Stromal cell of bone marrow (primary cell): Measurements from ENCODE around the gene ROBO1.
"Not testable (repeated sequence)": the region's sequence is repeated elsewhere in the genome, so short reads cannot be mapped to it uniquely, and the experiment has no call there.

Experiments
- DNase-seq: peaks from one replicate; pipeline ENCODE4 v3.0.0-alpha.2; 2012; ENCODE audit warnings: low read depth

The ROBO1 gene

GRCh38 chr3:79551997-79552396 is 215.8 kb downstream of the ROBO1 start:
- DNase-seq = no peak

- DNase-seq = no peak
These were observed 216.4 kb downstream of the ROBO1 start for GRCh38 chr3:79551321-79551892.

GRCh38 chr3:79543218-79543982 is 224.4 kb downstream of the ROBO1 start:
- DNase-seq = no peak

GRCh38 chr3:79534727-79535126 is 233.1 kb downstream of the ROBO1 start:
- DNase-seq = no peak

- DNase-seq = no peak
These were observed 236.1 kb downstream of the ROBO1 start for GRCh38 chr3:79531566-79532295.

GRCh38 chr3:79521221-79521848 is 246.5 kb downstream of the ROBO1 start:
- DNase-seq = peak; percentile 18

GRCh38 chr3:79517766-79518413 is 249.9 kb downstream of the ROBO1 start:
- peak; percentile 14 for DNase-seq

DNA sequence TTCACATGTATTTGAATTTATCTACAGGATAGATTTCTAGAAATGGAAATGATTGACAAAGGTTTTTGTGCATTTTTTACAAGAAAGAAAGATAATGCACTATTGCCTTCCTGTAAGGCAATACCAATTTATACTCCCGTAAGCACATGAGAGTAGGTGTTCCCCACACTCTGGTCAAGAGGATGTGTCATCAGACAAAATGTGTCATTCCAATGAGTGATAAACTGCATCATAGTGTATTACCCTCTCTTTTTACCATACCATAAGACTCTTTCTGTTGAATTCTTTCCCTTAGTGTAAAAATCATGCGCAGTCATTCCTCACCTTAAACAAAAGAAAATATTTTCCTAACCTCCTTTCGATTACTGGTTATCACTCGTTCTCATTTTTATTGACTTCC is 251.0 kb downstream of the ROBO1 start:
- no peak for DNase-seq

- no peak for DNase-seq
These were observed 252.7 kb downstream of the ROBO1 start for GRCh38 chr3:79515072-79515471.

DNA sequence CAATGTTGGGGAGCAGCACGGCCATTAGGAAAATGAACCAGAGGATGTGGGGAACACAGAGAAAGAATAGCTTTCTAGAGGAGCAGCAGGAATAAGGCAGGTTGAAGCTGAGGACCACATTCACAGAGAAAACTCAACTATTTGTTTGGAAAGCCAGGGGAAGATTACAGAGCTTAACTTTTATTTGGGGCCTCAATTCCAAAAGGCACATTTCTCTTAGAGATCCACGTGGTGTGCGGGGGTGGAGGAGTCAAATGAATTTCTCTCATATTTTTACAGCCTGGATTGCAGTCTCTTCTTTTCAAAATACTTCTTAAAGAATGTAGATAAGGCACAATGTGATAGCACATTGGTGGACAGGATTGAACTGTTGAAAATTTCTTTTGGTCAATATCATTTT is 253.7 kb downstream of the ROBO1 start:
- no peak for DNase-seq

- no peak for DNase-seq
These were observed 261.0 kb downstream of the ROBO1 start for GRCh38 chr3:79506751-79507150.

DNA sequence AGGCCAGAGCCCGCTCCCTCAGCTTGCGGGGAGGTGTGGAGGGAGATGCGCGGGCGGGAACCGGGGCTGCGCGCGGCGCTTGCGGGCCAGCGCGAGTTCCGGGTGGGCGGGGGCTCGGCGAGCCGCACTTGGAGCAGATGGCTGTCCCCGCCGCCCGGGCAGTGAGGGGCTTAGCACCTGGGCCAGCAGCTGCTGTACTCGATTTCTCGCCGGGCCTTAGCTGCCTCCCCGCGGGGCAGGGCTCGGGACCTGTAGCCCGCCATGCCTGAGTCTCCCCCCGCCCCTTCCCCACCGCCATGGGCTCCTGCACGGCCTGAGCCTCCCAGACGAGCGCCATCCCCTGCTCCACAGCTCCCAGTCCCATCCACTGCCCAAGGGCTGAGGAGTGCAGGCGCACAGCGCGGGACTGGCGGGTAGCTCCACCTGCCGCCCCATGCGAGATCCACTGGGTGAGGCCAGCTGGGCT is 265.5 kb downstream of the ROBO1 start:
- not testable (repeated sequence) for DNase-seq

- DNase-seq = no peak
These were observed 270.2 kb downstream of the ROBO1 start for GRCh38 chr3:79497447-79498111.

DNA sequence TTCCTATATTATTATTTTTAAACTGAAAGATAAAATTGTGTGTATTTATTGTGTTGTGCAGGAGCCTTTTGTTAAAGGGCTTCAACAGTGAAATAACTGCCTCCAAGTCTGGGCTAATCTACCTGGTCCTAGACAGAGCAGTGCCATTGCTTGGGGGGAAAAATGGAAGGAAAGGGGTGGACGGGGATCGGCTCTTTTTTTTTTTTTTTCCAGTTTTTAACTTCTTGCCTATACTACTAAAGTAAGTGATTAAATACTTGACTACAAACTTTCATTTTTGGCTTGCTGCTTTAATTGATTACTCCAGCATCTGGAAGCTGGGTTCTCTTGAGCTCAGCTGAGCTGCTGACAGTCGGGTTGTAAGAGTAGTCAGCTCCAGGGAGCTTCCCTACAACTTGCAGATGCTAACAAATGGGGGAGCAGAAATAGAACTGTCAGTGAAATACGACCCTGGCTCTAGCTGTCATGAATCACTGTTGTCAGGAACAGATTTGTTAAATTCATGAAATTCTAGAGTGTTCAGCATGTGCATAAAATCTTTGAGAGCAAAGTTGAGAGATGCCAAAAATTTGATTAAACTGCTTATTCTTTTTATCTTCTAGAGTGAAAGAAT is 276.7 kb downstream of the ROBO1 start:
- DNase-seq = no peak

DNA sequence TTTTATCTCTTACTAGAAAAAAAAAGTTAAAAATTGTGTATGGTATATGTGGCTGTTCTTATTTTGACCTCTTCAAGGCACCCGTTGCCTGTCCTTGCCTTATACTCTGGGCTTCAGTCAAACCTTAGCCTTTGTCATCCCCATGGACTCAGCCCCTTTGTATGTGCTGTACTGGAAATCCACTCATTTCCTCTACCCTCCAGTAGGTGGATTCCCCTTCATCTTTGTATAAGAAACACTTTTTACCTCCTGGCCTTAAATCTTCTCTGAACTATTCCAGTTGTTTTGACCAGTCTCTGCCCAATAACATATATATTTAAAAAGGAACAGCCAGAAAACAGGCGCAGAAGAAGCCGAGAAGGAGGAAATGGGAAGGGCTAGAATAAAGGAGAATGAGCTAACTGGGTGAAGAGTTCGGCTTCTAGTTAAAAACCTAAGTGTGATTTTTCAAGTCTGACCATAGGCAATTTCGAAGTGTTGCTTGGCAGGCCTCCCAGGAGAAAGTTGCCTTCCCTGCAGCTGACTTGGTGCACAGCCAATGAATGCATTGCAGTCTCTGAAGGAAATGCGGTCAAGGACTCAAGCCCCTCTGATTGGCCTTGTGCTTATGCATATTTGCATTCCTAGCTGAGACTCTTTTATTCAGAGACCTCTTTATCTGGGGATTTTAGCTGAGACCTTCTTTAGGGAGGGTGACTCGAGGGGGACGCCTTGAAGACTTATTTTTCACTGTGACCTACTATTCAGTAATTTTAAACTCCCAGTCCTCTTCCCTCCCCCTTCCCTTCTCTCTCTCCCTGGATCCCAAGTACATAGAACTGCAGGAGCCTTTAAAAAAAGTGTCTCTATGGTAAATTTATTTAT is 277.4 kb downstream of the ROBO1 start:
- DNase-seq = peak; percentile 48

- no peak for DNase-seq
These were observed 279.4 kb downstream of the ROBO1 start for GRCh38 chr3:79488407-79488806.

- DNase-seq = no peak
These were observed 287.1 kb downstream of the ROBO1 start for GRCh38 chr3:79480746-79481145.

DNA sequence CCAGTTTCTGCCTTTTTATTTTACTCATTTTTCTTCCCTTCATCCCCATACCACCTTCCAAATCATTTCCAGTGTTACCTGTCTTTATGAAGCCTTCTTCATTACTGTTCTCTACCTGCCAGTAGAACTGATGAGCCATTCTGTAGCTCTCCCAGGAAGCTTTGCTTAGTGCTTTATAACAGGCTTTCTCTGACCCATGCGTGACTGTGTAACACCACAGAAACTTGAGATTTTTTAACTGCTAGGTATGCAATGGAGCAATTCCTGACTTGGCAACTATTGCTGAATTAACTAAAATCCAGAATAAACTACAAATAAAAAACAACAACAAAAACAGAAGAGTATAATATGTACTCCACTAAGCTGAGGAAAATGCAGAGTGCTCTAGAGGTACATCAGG is 289.2 kb downstream of the ROBO1 start:
- DNase-seq = no peak

DNA sequence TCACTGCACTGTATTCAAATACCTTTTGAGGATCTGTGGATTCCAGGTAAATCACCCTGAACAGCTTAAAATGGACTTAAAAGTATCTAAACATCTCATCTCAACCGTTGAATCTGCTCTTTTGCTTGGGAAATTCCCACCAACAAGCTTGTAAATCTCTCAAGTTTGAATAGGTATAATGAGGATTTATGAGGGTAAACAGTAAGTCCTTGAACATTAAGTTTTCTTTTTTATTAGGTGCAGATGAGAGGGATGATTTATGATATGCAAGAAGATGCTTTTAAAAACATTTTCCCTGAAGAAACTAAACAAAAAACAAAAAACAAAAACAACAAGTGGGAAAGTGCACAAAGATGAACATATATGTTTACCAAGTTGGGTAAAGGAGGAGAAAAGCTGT is 290.6 kb downstream of the ROBO1 start:
- DNase-seq = no peak

- no peak for DNase-seq
These were observed 293.8 kb downstream of the ROBO1 start for GRCh38 chr3:79473993-79474392.
